Hematopoietic multipotent progenitor cell (in vitro differentiated cells): ENCODE measurements around the gene CHRM1. TPM values are rescaled to one million over a fixed set of nuclear protein-coding genes. Genes with fewer than 3 reads are reported as not detected.
"Not testable (repeated sequence)": the region's sequence is repeated elsewhere in the genome, so short reads cannot be mapped to it uniquely, and the experiment has no call there.

Experiments
- DNase-seq, 3 donors: peaks; one replicate each; pipeline ENCODE4 v3.0.0-alpha.2; 2011 to 2015; ENCODE audit warnings: low read depth in 2 of 3, low spot score in 2 of 3
- small RNA-seq: library from RNA; depleted of rRNA; stranded (forward); fragments of <200 nt; gene quantifications from one replicate; pipeline ENCODE3, GENCODE V24; 2012
- total RNA-seq: library from RNA; depleted of rRNA; stranded (reverse); fragments of >200 nt; gene quantifications from one replicate; pipeline ENCODE4 v1.2.3, GENCODE V29; 2012

The CHRM1 gene
- total RNA-seq, 1 donor: under 0.01 TPM

- DNase-seq: peak; percentile 7 to 47 (median 43)
Measured at GRCh38 chr11:62880231-62880802, 40.8 kb downstream of the CHRM1 start.

DNA sequence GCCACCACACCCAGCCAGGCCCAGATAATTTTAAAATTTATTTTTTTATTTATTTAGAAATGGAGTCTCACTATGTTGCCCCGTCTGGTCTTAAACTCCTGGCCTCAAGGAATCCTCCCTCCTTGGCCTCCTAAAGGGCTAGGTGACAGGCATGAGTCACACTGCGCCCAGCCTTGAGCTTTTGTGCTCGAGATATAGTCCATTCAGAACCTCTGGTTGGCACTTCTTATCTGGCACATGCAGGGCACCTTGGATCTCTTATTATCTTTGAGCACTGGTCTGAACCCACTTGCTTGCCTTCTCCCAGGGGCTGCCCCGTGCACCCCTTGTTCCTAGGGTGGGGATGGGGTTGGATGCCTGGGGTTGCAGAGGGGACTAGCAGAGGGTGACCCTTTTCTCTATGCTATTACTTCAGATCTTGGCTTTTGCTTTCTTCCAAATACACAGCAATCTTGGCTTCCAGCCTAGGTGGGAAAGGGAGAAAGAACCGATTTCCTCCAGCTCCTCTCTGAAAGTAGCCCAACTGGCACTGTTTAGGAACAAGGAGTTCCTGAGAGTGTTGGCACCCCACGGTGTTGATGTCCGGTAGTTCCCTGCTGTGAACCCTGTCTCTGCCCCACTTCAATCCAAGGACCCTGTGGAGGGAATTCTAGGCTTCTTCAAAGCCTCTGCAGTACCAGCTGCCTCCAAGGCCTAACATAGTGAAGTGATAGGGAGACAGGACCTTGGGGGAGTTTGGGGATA lies 41.8 kb downstream of the CHRM1 start:
- DNase-seq: no peak

DNA sequence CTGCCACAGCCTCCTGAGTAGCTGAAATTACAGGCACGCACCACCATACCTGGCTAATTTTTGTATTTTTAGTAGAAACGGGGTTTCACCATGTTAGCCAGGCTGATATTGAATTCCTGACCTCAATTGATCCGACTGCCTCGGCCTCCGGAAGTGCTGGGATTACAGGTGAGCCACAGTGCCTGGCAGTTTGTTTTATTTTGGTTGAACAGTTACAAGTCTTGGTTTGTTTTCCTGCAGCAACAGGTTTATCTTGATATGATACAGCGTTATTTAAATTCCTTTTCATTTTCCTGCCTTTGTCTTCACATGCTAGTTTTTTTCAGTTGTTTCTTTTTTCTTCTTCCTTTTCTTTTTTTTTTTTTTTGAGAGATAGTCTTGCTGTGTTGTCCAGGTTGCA lies 44.5 kb downstream of the CHRM1 start:
- no peak for DNase-seq

- peak in 1 of 3 donors; percentile 26 for DNase-seq
Measured at GRCh38 chr11:62875698-62876478, 45.3 kb downstream of the CHRM1 start.

DNA sequence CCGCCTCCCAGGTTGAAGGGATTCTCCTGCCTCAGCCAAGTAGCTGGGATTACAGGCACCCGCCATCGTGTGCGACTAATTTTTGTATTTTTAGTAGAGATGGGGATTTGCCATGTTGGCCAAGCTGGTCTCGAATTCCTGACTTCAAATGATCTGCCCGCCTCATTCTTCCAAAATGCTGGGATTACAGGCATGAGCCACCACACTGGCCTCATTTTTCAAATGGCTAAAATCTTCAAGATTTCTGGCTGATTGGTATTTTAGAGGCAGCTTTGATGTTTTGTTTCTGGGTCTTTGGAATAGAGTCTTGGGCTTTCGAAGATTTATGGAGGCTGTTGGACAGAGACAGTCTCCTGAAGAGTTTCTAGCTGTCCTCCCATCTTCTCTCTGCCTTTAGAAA lies 46.3 kb downstream of the CHRM1 start:
- no peak for DNase-seq

- DNase-seq: no peak
Measured at GRCh38 chr11:62865635-62866034, 55.5 kb downstream of the CHRM1 start.

GRCh38 chr11:62863687-62864335 lies 57.4 kb downstream of the CHRM1 start:
- DNase-seq: no peak

DNA sequence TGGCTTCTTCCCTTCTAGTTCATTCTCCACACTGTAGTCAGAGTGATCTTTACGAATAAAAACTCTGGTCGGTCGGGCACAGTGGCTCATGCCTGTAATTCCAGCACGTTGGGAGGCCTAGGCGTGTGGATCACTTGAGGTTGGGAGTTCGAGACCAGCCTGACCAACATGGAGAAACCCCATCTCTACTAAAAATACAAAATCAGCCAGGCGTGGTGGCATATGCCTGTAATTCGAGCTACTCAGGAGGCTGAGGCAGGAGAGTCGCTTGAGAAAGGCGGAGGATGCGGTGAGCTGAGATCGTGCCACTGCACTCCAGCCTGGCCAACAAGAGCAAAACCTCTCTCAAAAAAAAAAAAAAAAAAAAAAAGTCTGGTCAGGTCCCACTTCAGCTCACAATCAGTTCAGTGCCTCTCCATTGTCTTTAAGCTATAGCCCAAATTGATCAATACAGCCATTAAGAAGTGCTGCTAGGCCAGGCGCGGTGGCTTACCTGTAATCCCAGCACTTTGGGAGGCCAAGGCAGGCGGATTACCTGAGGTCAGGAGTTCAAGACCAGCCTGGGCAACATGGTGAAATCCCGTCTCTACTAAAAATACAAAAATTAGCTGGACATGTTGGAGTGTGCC lies 59.5 kb downstream of the CHRM1 start:
- DNase-seq: not testable (repeated sequence)

GRCh38 chr11:62860835-62861563 lies 60.2 kb downstream of the CHRM1 start:
- DNase-seq: no peak

- not testable (repeated sequence) for DNase-seq
Measured at GRCh38 chr11:62859281-62859703, 61.9 kb downstream of the CHRM1 start.

Small RNA genes within 50 kb of the gene (small RNA-seq; reads per million reads assigned to genes)
- not detected for gene RN7SL259P

Other genes with a start within 250 kb of the CHRM1 start
- gene UQCC3, start 249.7 kb downstream of the CHRM1 start, total RNA-seq: 7.3 TPM
- 6.5 TPM for gene LBHD1, start 249.1 kb downstream of the CHRM1 start, total RNA-seq
- 141 TPM for gene UBXN1, start 242.3 kb downstream of the CHRM1 start, total RNA-seq
- 0.27 TPM for gene LRRN4CL, start 231.8 kb downstream of the CHRM1 start, total RNA-seq
- 66.5 TPM for gene BSCL2, start 213.9 kb downstream of the CHRM1 start, total RNA-seq
- not detected for gene GNG3, start 213.7 kb downstream of the CHRM1 start, total RNA-seq
- gene HNRNPUL2, start 193.9 kb downstream of the CHRM1 start, total RNA-seq: 7.5 TPM
- gene TTC9C, start 192.9 kb downstream of the CHRM1 start, total RNA-seq: 30.4 TPM
- gene ZBTB3, start 167.2 kb downstream of the CHRM1 start, total RNA-seq: 17.5 TPM
- gene POLR2G, start 159.8 kb downstream of the CHRM1 start, total RNA-seq: 81.3 TPM
- gene TAF6L, start 150.0 kb downstream of the CHRM1 start, total RNA-seq: 25.0 TPM
- 49.3 TPM for gene TMEM179B, start 134.0 kb downstream of the CHRM1 start, total RNA-seq
- gene TMEM223, start 129.4 kb downstream of the CHRM1 start, total RNA-seq: 31.2 TPM
- gene NXF1, start 115.9 kb downstream of the CHRM1 start, total RNA-seq: 62.2 TPM
- 56.3 TPM for gene STX5, start 89.3 kb downstream of the CHRM1 start, total RNA-seq
- gene TEX54, start 88.5 kb downstream of the CHRM1 start, total RNA-seq: not detected
- gene WDR74, start 81.8 kb downstream of the CHRM1 start, total RNA-seq: 74.3 TPM
- 116 TPM for gene SLC3A2, start 40.5 kb downstream of the CHRM1 start, total RNA-seq
- gene SLC22A6, start 63.6 kb upstream of the CHRM1 start, total RNA-seq: not detected
- not detected for gene SLC22A8, start 94.5 kb upstream of the CHRM1 start, total RNA-seq
- gene SLC22A24, start 222.9 kb upstream of the CHRM1 start, total RNA-seq: not detected